ENCODE results near the gene FAM184B. TPM values are rescaled to one million over a fixed set of nuclear protein-coding genes. Genes with fewer than 3 reads are reported as not detected.
A peak's percentile ranks its signal among the peaks of the same experiment; 100 is the strongest.

Gene FAM184B
- total and polyA plus RNA-seq, 2 experiments from 2014 or later = not detected

DNA sequence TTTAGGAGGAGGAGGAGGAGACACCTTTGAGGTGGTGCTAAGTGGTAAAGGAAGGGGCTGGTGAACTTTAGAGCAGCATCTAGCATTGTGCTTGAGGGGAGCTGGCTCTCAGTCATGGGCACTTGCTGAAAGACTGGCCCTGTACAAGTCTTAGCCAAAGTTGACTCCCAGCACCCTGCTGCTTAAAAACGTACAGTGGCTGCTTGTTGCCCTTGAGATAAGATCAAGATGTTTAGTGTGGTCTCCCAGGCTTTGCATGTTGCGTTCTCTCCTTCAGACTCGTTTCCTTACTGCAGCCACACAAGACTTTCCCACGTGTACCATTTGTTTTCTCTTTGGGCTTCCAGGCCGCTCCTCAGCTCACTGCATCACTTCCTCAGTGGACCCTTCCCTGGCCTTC is 165.1 kb downstream of the FAM184B start:
- Histone ChIP-seq H3K27me3 (no peaks in the 10 kb centered on the region), H3K27ac (no peak overlapping the region), H3K79me2 (peaks cover 61% of the 10 kb centered on the region), H3K36me3 (replicated peaks; ENCODE audit: insufficient read depth, low read depth) (no peaks in the 10 kb centered on the region), H2AFZ (no peak overlapping the region), H3K9me2 (replicated peaks; ENCODE audit: insufficient read depth) (no peaks in the 10 kb centered on the region), H3K4me3 (no peak overlapping the region), H3K4me1 (ENCODE audit: insufficient read depth) (peaks cover 13% of the 10 kb centered on the region), H3K9me3 (ENCODE audit: low read depth) (no peaks in the 10 kb centered on the region), H4K20me1 (ENCODE audit: insufficient read depth, poor library complexity, severe bottlenecking) (peaks cover 37% of the 10 kb centered on the region), H3K4me2 (peak overlapping the region; percentile 78)
- TF ChIP-seq CTCF (IDR thresholded peaks at IDR 0.05; ENCODE audit: poor library complexity) (no peak), EZH2phosphoT487 (IDR thresholded peaks at IDR 0.05; ENCODE audit: low read depth, severe bottlenecking, unreplicated experiment) (no peak), EZH2 (IDR thresholded peaks at IDR 0.05; ENCODE audit: borderline replicate concordance) (no peak)
- DNase-seq (ENCODE audit: low spot score) = no peak
- 80% methylated on average over 5 of the region's 5 CpGs for WGBS (ENCODE audit: low lambda C conversion rate, missing lambda C conversion rate)

GRCh38 chr4:17614416-17615299 is 166.8 kb downstream of the FAM184B start, which contains the start of gene MED28:
MED28 (plus strand) TSS chr4:17614641; CDS start chr4:17614655, 14 bp downstream.
- Histone ChIP-seq H3K4me1 (ENCODE audit: insufficient read depth) (peaks cover 13% of the 10 kb centered on the region), H3K4me2 (peak within 1 kb of the TSS; percentile 83), H3K27me3 (no peaks in the 10 kb centered on the region), H3K9me2 (replicated peaks; ENCODE audit: insufficient read depth) (no peaks in the 10 kb centered on the region), H3K4me3 (peak within 1 kb of the TSS; percentile 80), H3K36me3 (replicated peaks; ENCODE audit: insufficient read depth, low read depth) (no peaks in the 10 kb centered on the region), H4K20me1 (ENCODE audit: insufficient read depth, poor library complexity, severe bottlenecking) (peaks cover 35% of the 10 kb centered on the region), H2AFZ (peak within 1 kb of the TSS; percentile 82), H3K9me3 (ENCODE audit: low read depth) (no peaks in the 10 kb centered on the region), H3K27ac (peak within 1 kb of the TSS; percentile 83), H3K79me2 (peaks cover 50% of the 10 kb centered on the region)
- TF ChIP-seq EZH2 (IDR thresholded peaks at IDR 0.05; ENCODE audit: borderline replicate concordance) = no peak
- TF ChIP-seq CTCF (IDR thresholded peaks at IDR 0.05; ENCODE audit: poor library complexity) = no peak
- TF ChIP-seq EZH2phosphoT487 (IDR thresholded peaks at IDR 0.05; ENCODE audit: low read depth, severe bottlenecking, unreplicated experiment) = no peak
- peak; percentile 99 for DNase-seq (ENCODE audit: low spot score)
- WGBS (ENCODE audit: low lambda C conversion rate, missing lambda C conversion rate) = under 1% methylated on average over 46 of the region's 46 CpGs

- Histone ChIP-seq H3K36me3 (replicated peaks; ENCODE audit: insufficient read depth, low read depth) (no peaks in the 10 kb centered on the region), H3K27ac (peak overlapping the region; percentile 83), H3K9me3 (ENCODE audit: low read depth) (no peaks in the 10 kb centered on the region), H3K4me2 (peak overlapping the region; percentile 83), H3K27me3 (no peaks in the 10 kb centered on the region), H3K4me3 (peak overlapping the region; percentile 67), H3K4me1 (ENCODE audit: insufficient read depth) (peaks cover 13% of the 10 kb centered on the region), H3K79me2 (peaks cover 42% of the 10 kb centered on the region), H2AFZ (peak overlapping the region; percentile 82), H3K9me2 (replicated peaks; ENCODE audit: insufficient read depth) (no peaks in the 10 kb centered on the region), H4K20me1 (ENCODE audit: insufficient read depth, poor library complexity, severe bottlenecking) (peaks cover 27% of the 10 kb centered on the region)
- DNase-seq (ENCODE audit: low spot score) = peak; percentile 23
- TF ChIP-seq EZH2 (IDR thresholded peaks at IDR 0.05; ENCODE audit: borderline replicate concordance) (no peak), CTCF (IDR thresholded peaks at IDR 0.05; ENCODE audit: poor library complexity) (no peak), EZH2phosphoT487 (IDR thresholded peaks at IDR 0.05; ENCODE audit: low read depth, severe bottlenecking, unreplicated experiment) (no peak)
- WGBS (ENCODE audit: low lambda C conversion rate, missing lambda C conversion rate) = 5% methylated on average over 22 of the region's 23 CpGs
Measured at GRCh38 chr4:17613761-17614415, 167.5 kb downstream of the FAM184B start.
